ENCODE results near the gene DNM1L.

- no peak for TF ChIP-seq CTCF (IDR thresholded peaks at IDR 0.05)
- TF ChIP-seq POLR2AphosphoS5 (IDR thresholded peaks at IDR 0.05) = no peak
- no peak for TF ChIP-seq EP300 (IDR thresholded peaks at IDR 0.05)
- no peak for TF ChIP-seq POLR2A (IDR thresholded peaks at IDR 0.05)
Measured at GRCh38 chr12:32737715-32738114, 58.6 kb downstream of the DNM1L start.

Data from gastroesophageal sphincter (tissue), 3 donors.